GM12878 (cell line): ENCODE results near the gene SHCBP1L. TPM values are rescaled to one million over a fixed set of nuclear protein-coding genes. Genes with fewer than 3 reads are reported as not detected.

Experiments
- ATAC-seq: fragments of 200-7000 bp; cut with Tn5 transposase; 3 replicates; pipeline ENCODE4 v1.9.1; 2020; ENCODE audit warnings: mild to moderate bottlenecking, moderate library complexity
- BruUV-seq: library from RNA; stranded (reverse); fragments of 400-500 nt; replicated peaks from 2 replicates; lab custom pipeline; 2021; lab: Mats Ljungman, UMichigan
- CTCF ChIA-PET: fragments of 300-600 bp; sonication (Branson Sonifier 250); formaldehyde crosslinking; extraction: SDS; loops from one replicate; lab custom pipeline; 2021; ENCODE audit warnings: inconsistent platforms; lab: Yijun Ruan, JAX
- POLR2A ChIA-PET: fragments of 350-600 bp; formaldehyde crosslinking; extraction: SDS; loops from one replicate; lab custom pipeline; 2021; ENCODE audit warnings: inconsistent platforms; lab: Charles Lee
- RAD21 ChIA-PET: fragments of 300-600 bp; sonication (Branson Sonifier 250); formaldehyde crosslinking; loops from one replicate; lab custom pipeline; 2023; ENCODE audit warnings: antibody characterized with exemption; ENCODE audit not compliant: unreplicated experiment; lab: Charles Lee
- SMC1A ChIA-PET: fragments of 300-600 bp; sonication (Branson Sonifier 250); formaldehyde crosslinking; loops from one replicate; lab custom pipeline; 2023; ENCODE audit not compliant: unreplicated experiment, uncharacterized antibody; lab: Charles Lee
- DNase-seq: peaks from one replicate; pipeline ENCODE4 v3.0.0-alpha.2; 2011; ENCODE audit warnings: low read depth, low spot score
- FAIRE-seq: peaks from 3 replicates; lab custom pipeline; 2011; peaks lifted over from hg19 to GRCh38; lab: Jason Lieb, UNC
- H2AFZ ChIP-seq: 2 replicates; pipeline ENCODE4 v1.6.0; 2011; ENCODE audit warnings: low read depth, low read length, control low read depth; ENCODE audit not compliant: control insufficient read depth
- H3K27ac ChIP-seq: 2 replicates; pipeline ENCODE4 v1.5.1; 2011; ENCODE audit warnings: control low read depth; ENCODE audit not compliant: control insufficient read depth, insufficient read depth
- H3K27me3 ChIP-seq, 2 experiments: replicated peaks in 1 of 2; 2 replicates each; pipeline versions ENCODE4 v1.6.0 to v1.6.1; 2011; ENCODE audit warnings: low read length in 1 of 2; ENCODE audit not compliant: control insufficient read depth in 2 of 2, insufficient read depth in 2 of 2
- H3K36me3 ChIP-seq, 2 experiments: 2 replicates each; pipeline ENCODE4 v1.5.1; 2011; ENCODE audit warnings: low read length in 1 of 2; ENCODE audit not compliant: control insufficient read depth in 2 of 2, insufficient read depth in 2 of 2
- H3K4me1 ChIP-seq: 2 replicates; pipeline ENCODE4 v1.6.1; 2011; ENCODE audit warnings: mild to moderate bottlenecking, low read length, moderate library complexity, mixed read lengths; ENCODE audit not compliant: control insufficient read depth, insufficient read depth
- H3K4me2 ChIP-seq: 2 replicates; pipeline ENCODE4 v1.6.0; 2011; ENCODE audit warnings: control low read depth; ENCODE audit not compliant: control insufficient read depth, insufficient read depth
- H3K4me3 ChIP-seq: fragments of 200-600 bp; sonication (generic); 2 replicates; pipeline ENCODE4 v1.5.1; 2016
- H3K79me2 ChIP-seq: 2 replicates; pipeline ENCODE4 v1.6.0; 2011; ENCODE audit warnings: low read length; ENCODE audit not compliant: control insufficient read depth, insufficient read depth
- H3K9ac ChIP-seq: 2 replicates; pipeline ENCODE4 v1.8.0; 2011; ENCODE audit warnings: low read length, control low read depth, mixed read lengths; ENCODE audit not compliant: control insufficient read depth, insufficient read depth
- H3K9me3 ChIP-seq: replicated peaks from 3 replicates; pipeline ENCODE4 v1.5.1; 2011; ENCODE audit warnings: mild to moderate bottlenecking, low read length; ENCODE audit not compliant: control insufficient read depth, insufficient read depth
- H4K20me1 ChIP-seq: 2 replicates; pipeline ENCODE4 v1.6.0; 2011; ENCODE audit not compliant: control insufficient read depth, insufficient read depth
- CBX5 ChIP-seq: sonication (generic); IDR thresholded peaks from 2 replicates; pipeline ENCODE4 v1.6.1; 2016; ENCODE audit warnings: low read depth, moderate library complexity, mild to moderate bottlenecking, inconsistent platforms
- EGR1 ChIP-seq, 2 experiments: IDR thresholded peaks; 1 replicate in 1 of 2; 2 replicates in 1 of 2; pipeline ENCODE4 v1.6.1; 2011 to 2012; ENCODE audit warnings: low read depth in 2 of 2, low read length in 2 of 2, borderline replicate concordance in 1 of 2, mild to moderate bottlenecking in 1 of 2, moderate library complexity in 1 of 2
- MTA3 ChIP-seq: IDR thresholded peaks from 2 replicates; pipeline ENCODE4 v1.6.1; 2012; ENCODE audit warnings: low read length, inconsistent platforms, borderline replicate concordance
- POLR2A ChIP-seq: IDR thresholded peaks from 2 replicates; pipeline ENCODE4 v1.6.1; 2011; ENCODE audit warnings: low read depth, mild to moderate bottlenecking, low read length
- POLR2AphosphoS5 ChIP-seq: IDR thresholded peaks from 2 replicates; pipeline ENCODE4 v1.6.1; 2011; ENCODE audit warnings: mild to moderate bottlenecking, low read length, inconsistent platforms
- SMAD5 ChIP-seq: IDR thresholded peaks from 2 replicates; pipeline ENCODE4 v1.6.1; 2016; ENCODE audit warnings: antibody characterized with exemption, low read depth
- WGBS: methylation state at CpG from one replicate; pipeline ENCODE4 v1.1.6; 2016; ENCODE audit warnings: low lambda C conversion rate; ENCODE audit not compliant: insufficient replicate concordance, insufficient coverage; ENCODE audit errors: missing lambda C conversion rate; 5-methylcytosine and 5-hydroxymethylcytosine counted together
- in situ Hi-C: fragments of 300-500 bp; cut with MboI; formaldehyde crosslinking; loops from 9 replicates; pipeline ENCODE4 v1.14.3; 2018; ENCODE audit warnings: mixed read lengths
- intact Hi-C: fragments of 100-400 bp; cut with micrococcal nuclease; formaldehyde crosslinking; loops from one replicate; pipeline ENCODE4 v1.14.2; 2022; ENCODE audit not compliant: unreplicated experiment
- polyA plus RNA-seq, 11 experiments: library from polyadenylated mRNA; depleted of rRNA in 4 of 11; unstranded in 6 of 11; stranded (reverse) in 5 of 11; fragments of >200 nt; fragmentation: Nextera tagmentation in 4 of 11; fragmentation: Illumina TruSeq in 1 of 11; extraction: Ambion mirVana in 4 of 11; extraction: Trizol in 1 of 11; gene quantifications; 1 replicate in 1 of 11; 2 replicates in 10 of 11; pipeline versions ENCODE4 v1.2.1 to v1.2.3, GENCODE V29; 2011 to 2016; ENCODE audit warnings: inconsistent platforms in 2 of 11, missing spikeins in 2 of 11, low read depth in 1 of 11
- total RNA-seq, 4 experiments: library from RNA; depleted of rRNA in 3 of 4; stranded (reverse); fragments of >200 nt in 3 of 4; fragmentation: Illumina TruSeq in 1 of 4; extraction: Trizol in 1 of 4; gene quantifications; 2 replicates each; pipeline versions ENCODE4 v1.2.1 to v1.2.3, GENCODE V29; 2013 to 2021
- TF ChIP-seq, protein P1 (sequence below): IDR thresholded peaks from 2 replicates; pipeline ENCODE4 v1.6.1; 2011; ENCODE audit warnings: low read depth, mild to moderate bottlenecking, low read length, moderate library complexity, borderline replicate concordance; ENCODE audit errors: extremely low read depth

SHCBP1L gene
- total and polyA plus RNA-seq, 10 of the 15 experiments (the other 5 are each of a cell fraction or from before 2014, with no cell fraction given), result not detected

DNA sequence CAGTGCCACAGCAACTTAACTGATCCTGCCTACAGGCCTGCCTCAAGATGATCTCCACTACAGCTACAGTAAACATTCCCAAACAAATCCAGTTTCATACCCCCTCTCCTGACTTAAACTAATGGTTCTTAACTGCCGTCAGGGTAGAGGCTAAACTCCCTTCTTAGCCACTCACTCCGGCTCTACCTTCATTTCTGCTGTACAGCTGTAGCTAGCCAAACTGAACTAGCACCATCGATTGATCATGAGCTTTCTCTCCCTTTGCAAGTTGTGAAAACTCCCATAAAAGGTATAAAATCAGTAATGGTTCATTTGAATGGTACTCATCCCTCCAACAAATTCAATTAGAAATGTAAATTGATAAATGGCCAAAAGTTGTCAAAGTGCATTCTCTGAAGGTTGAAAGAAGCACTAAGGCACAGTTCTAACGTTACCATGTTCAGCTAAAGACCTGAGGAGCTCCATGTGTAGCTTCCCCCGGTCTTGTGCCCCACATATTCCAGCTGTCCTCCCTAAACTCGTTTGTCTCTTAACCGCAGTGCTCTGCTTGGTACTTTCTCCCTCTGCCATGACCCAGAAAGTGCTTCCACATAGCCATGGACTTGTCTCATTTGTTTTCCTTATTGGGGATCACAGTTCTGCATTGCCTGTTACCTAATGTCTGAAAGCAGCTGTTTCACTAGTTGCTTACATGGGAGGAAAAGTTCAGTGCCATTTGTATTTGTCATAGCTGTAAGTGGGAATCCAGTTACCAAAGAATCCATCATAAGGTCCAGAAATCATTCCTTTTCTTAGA is 64.0 kb downstream of the SHCBP1L start:
- SMC1A ChIA-PET, result interaction anchor here (0.9 to 2.3 kb wide), 7 partner anchors 11 to 183 kb away, joined by 3 to 8 read pairs (median 4); no protein-coding TSS in a partner anchor
- no TSS peak for BruUV-seq
- Histone ChIP-seq H2AFZ (no peak overlapping the region), H3K9me3 (no peaks in the 10 kb centered on the region), H4K20me1 (no peaks in the 10 kb centered on the region), H3K36me3 (peaks cover 12 to 44% of the 10 kb centered on the region in 2 experiments), H3K27ac (no peak overlapping the region), H3K4me3 (no peak overlapping the region), H3K27me3 (no peaks in the 10 kb centered on the region), H3K4me1 (no peaks in the 10 kb centered on the region), H3K79me2 (no peaks in the 10 kb centered on the region), H3K9ac (no peak overlapping the region), H3K4me2 (no peak overlapping the region)
- RAD21 ChIA-PET, result no interaction called here
- FAIRE-seq (no peak), ATAC-seq (peak; percentile 24), DNase-seq (no peak)
- TF ChIP-seq, protein P1, sequence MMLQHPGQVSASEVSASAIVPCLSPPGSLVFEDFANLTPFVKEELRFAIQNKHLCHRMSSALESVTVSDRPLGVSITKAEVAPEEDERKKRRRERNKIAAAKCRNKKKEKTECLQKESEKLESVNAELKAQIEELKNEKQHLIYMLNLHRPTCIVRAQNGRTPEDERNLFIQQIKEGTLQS, result no peak
- TF ChIP-seq MTA3 (peak; percentile 80; the same call in 1 of the 2 replicates), SMAD5 (peak; percentile 7; the same call in 1 of the 2 replicates), POLR2A (peak; percentile 59), POLR2AphosphoS5 (peak; percentile 43; the same call in 1 of the 2 replicates), CBX5 (no peak), EGR1 (IDR thresholded peaks at IDR 0.05; ENCODE audit: borderline replicate concordance in 1 of 2, low read depth in 2 of 2, low read length in 2 of 2) (no peak)
- intact Hi-C loops (loop anchor here (5.0 kb wide), 1 partner anchor 42 kb away; no protein-coding TSS in a partner anchor), in situ Hi-C loops (loop anchor here (5.0 to 10.0 kb wide), 2 partner anchors 37 to 656 kb away; no protein-coding TSS in a partner anchor)
- 95% methylated on average over 7 of the region's 7 CpGs for WGBS
- POLR2A ChIA-PET, result no interaction called here
- CTCF ChIA-PET, result interaction anchor here (0.7 to 1.4 kb wide), 4 partner anchors 9 to 182 kb away, joined by 3 to 4 read pairs (median 3); no protein-coding TSS in a partner anchor
